HepG2 (cell line): ENCODE results near the gene NDOR1. TPM values are rescaled to one million over a fixed set of nuclear protein-coding genes. Genes with fewer than 3 reads are reported as not detected.
A peak's percentile ranks its signal among the peaks of the same experiment; 100 is the strongest.

Source experiments
- ATAC-seq: fragments of 200-7000 bp; cut with Tn5 transposase; 3 replicates; pipeline ENCODE4 v1.9.1; 2020; ENCODE audit warnings: mild to moderate bottlenecking, moderate library complexity
- BruUV-seq: library from RNA; stranded (reverse); fragments of 400-500 nt; replicated peaks from 2 replicates; lab custom pipeline; 2021; lab: Mats Ljungman, UMichigan
- CTCF ChIA-PET: fragments of 300-600 bp; formaldehyde crosslinking; extraction: SDS; loops from one replicate; lab custom pipeline; 2021; ENCODE audit warnings: low total read pairs, inconsistent platforms, low intra/inter-chr PET ratio; lab: Yijun Ruan, JAX
- POLR2A ChIA-PET: fragments of 350-600 bp; sonication (Branson Sonifier 250); formaldehyde crosslinking; loops from one replicate; lab custom pipeline; 2020; ENCODE audit warnings: antibody characterized with exemption, inconsistent platforms; lab: Yijun Ruan, JAX
- DNase-seq: peaks from one replicate; pipeline ENCODE4 v3.0.0-alpha.2; 2015; ENCODE audit warnings: low spot score
- FAIRE-seq: peaks from 3 replicates; lab custom pipeline; 2011; peaks lifted over from hg19 to GRCh38; lab: Jason Lieb, UNC
- H2AFZ ChIP-seq: one replicate; pipeline ENCODE4 v1.6.1; 2011; ENCODE audit warnings: low read length, inconsistent platforms
- H3K27ac ChIP-seq: fragments of 300-600 bp; 3 replicates; pipeline ENCODE4 v1.8.0; 2011; ENCODE audit warnings: mixed run types, mild to moderate bottlenecking, mixed read lengths, low read length, inconsistent platforms; ENCODE audit not compliant: insufficient read depth; ENCODE audit errors: extremely low read length
- H3K27me3 ChIP-seq, 2 experiments: fragments of 200-600 bp in 1 of 2; 2 replicates in 1 of 2; 3 replicates in 1 of 2; pipeline versions ENCODE4 v1.6.0 to v1.8.0; 2011; ENCODE audit warnings: low read length in 2 of 2, mild to moderate bottlenecking in 2 of 2, moderate library complexity in 2 of 2, inconsistent platforms in 1 of 2; ENCODE audit not compliant: insufficient read depth in 2 of 2, control insufficient read depth in 1 of 2
- H3K36me3 ChIP-seq, 2 experiments: fragments of 200-600 bp in 1 of 2; replicated peaks in 1 of 2; 2 replicates in 1 of 2; 3 replicates in 1 of 2; pipeline versions ENCODE4 v1.5.1 to v1.8.0; 2011; ENCODE audit warnings: low read length in 2 of 2, inconsistent platforms in 1 of 2; ENCODE audit not compliant: insufficient read depth in 2 of 2, control insufficient read depth in 1 of 2
- H3K4me1 ChIP-seq: 2 replicates; pipeline ENCODE4 v1.5.1; 2012; ENCODE audit warnings: low read length, inconsistent platforms; ENCODE audit not compliant: insufficient read depth
- H3K4me2 ChIP-seq: 2 replicates; pipeline ENCODE4 v1.6.0; 2011; ENCODE audit warnings: low read depth, low read length, inconsistent platforms
- H3K4me3 ChIP-seq, 3 experiments: fragments of 200-600 bp in 1 of 3; sonication (generic), shearing (Covaris generic) in 1 of 3; replicated peaks in 1 of 3; 2 replicates each; pipeline ENCODE4 v1.5.1; 2011 to 2016; ENCODE audit warnings: low read length in 3 of 3, inconsistent platforms in 2 of 3, low read depth in 2 of 3, mild to moderate bottlenecking in 2 of 3, control low read depth in 1 of 3, mixed read lengths in 1 of 3; ENCODE audit not compliant: insufficient read depth in 1 of 3
- H3K79me2 ChIP-seq: one replicate; pipeline ENCODE4 v1.6.1; 2011; ENCODE audit warnings: low read length, inconsistent platforms; ENCODE audit not compliant: insufficient read depth
- H3K9ac ChIP-seq: 2 replicates; pipeline ENCODE4 v1.6.0; 2011; ENCODE audit warnings: mild to moderate bottlenecking, low read depth, low read length, inconsistent platforms; ENCODE audit not compliant: insufficient read depth
- H3K9me3 ChIP-seq: 2 replicates; pipeline ENCODE4 v1.5.1; 2012; ENCODE audit warnings: mild to moderate bottlenecking, low read length
- H4K20me1 ChIP-seq: 2 replicates; pipeline ENCODE4 v1.6.0; 2011; ENCODE audit warnings: inconsistent platforms, mild to moderate bottlenecking, low read length, moderate library complexity; ENCODE audit not compliant: insufficient read depth
- AGO2 ChIP-seq: fragments of 200-400 bp; formaldehyde crosslinking; optimal IDR thresholded peaks from 2 replicates; pipeline ENCODE3; 2017; ENCODE audit warnings: mild to moderate bottlenecking, low read depth, low read length, moderate library complexity
- EZH2 ChIP-seq: conservative IDR thresholded peaks from 2 replicates; pipeline ENCODE4 v1.6.1; 2012; ENCODE audit warnings: mild to moderate bottlenecking, low read depth, low read length, moderate library complexity
- IRF2 ChIP-seq: IDR thresholded peaks from 2 replicates; pipeline ENCODE4 v1.6.1; 2018; ENCODE audit warnings: missing genetic modification reagents, missing compliant biosample characterization
- KDM5B ChIP-seq: sonication (generic); formaldehyde crosslinking; IDR thresholded peaks from 2 replicates; pipeline ENCODE4 v1.4.0; 2020; ENCODE audit warnings: missing genetic modification reagents, mild to moderate bottlenecking, borderline replicate concordance
- NFIC ChIP-seq: IDR thresholded peaks from 2 replicates; pipeline ENCODE4 v1.6.1; 2012; ENCODE audit warnings: mild to moderate bottlenecking, low read length, inconsistent platforms
- NFRKB ChIP-seq: fragments of 450-650 bp; IDR thresholded peaks from 2 replicates; pipeline ENCODE4 v1.6.1; 2017
- RBFOX2 ChIP-seq: fragments of 200-400 bp; formaldehyde crosslinking; IDR thresholded peaks from 2 replicates; pipeline ENCODE4 v1.6.1; 2017; ENCODE audit warnings: low read depth, mild to moderate bottlenecking, low read length
- ZBED4 ChIP-seq: sonication (generic); formaldehyde crosslinking; IDR thresholded peaks from 2 replicates; pipeline ENCODE4 v1.4.0; 2020; ENCODE audit warnings: missing genetic modification reagents, borderline replicate concordance
- ZC3H4 ChIP-seq: sonication (generic); formaldehyde crosslinking; IDR thresholded peaks from 2 replicates; pipeline ENCODE4 v1.4.0; 2020; ENCODE audit warnings: missing genetic modification reagents, borderline replicate concordance
- ZNF12 ChIP-seq: sonication (generic); formaldehyde crosslinking; IDR thresholded peaks from 2 replicates; pipeline ENCODE4 v1.5.0; 2020; ENCODE audit warnings: missing genetic modification reagents
- WGBS: methylation state at CpG from one replicate; pipeline ENCODE4 v1.1.6; 2017; ENCODE audit warnings: low lambda C conversion rate; 5-methylcytosine and 5-hydroxymethylcytosine counted together
- in situ Hi-C: cut with HindIII; loops from 2 replicates; pipeline ENCODE4 v1.10.0; 2017; ENCODE audit warnings: low pct_unique_long_range_greater_than_20kb; ENCODE audit not compliant: extremely low pct_ligation_motif_present
- intact Hi-C: fragments of 100-400 bp; cut with micrococcal nuclease; formaldehyde crosslinking; loops from one replicate; pipeline ENCODE4 v1.10.0; 2022; ENCODE audit not compliant: unreplicated experiment
- polyA plus RNA-seq, 8 experiments: library from polyadenylated mRNA; depleted of rRNA in 3 of 8; stranded (reverse) in 7 of 8; unstranded in 1 of 8; fragments of >200 nt; fragmentation: Illumina TruSeq in 4 of 8; extraction: Trizol in 4 of 8; gene quantifications; 2 replicates each; pipeline versions ENCODE4 v1.2.1 to v1.2.3, GENCODE V29; 2011 to 2016; ENCODE audit warnings: low read depth in 4 of 8, missing spikeins in 1 of 8, mixed read lengths in 1 of 8; ENCODE audit not compliant: insufficient read depth in 1 of 8
- total RNA-seq, 5 experiments: library from RNA; depleted of rRNA; stranded (reverse); fragments of >200 nt; fragmentation: Illumina TruSeq; extraction: Trizol; gene quantifications; 2 replicates each; pipeline ENCODE4 v1.2.3, GENCODE V29; 2016; ENCODE audit warnings: low read depth in 1 of 5

NDOR1 gene
- total and polyA plus RNA-seq, 2 of the 13 experiments (the other 11 are each of a cell fraction or from before 2014, with no cell fraction given) = 3.6 to 8.7 TPM

GRCh38 chr9:137265496-137266161, 60.1 kb downstream of the NDOR1 start:
- Histone ChIP-seq H3K9ac (no peak overlapping the region), H3K27me3 (no peaks in the 10 kb centered on the region), H3K4me3 (no peak overlapping the region), H3K36me3 (peaks cover 13 to 23% of the 10 kb centered on the region in 2 experiments; a peak in 4 of 5 replicates), H3K4me1 (peaks cover 19% of the 10 kb centered on the region), H3K4me2 (no peak overlapping the region), H3K9me3 (no peaks in the 10 kb centered on the region), H4K20me1 (no peaks in the 10 kb centered on the region; the same call in 1 of the 2 replicates), H2AFZ (no peak overlapping the region), H3K79me2 (no peaks in the 10 kb centered on the region), H3K27ac (no peak overlapping the region)
- TF ChIP-seq ZC3H4 (no peak), ZNF12 (no peak), KDM5B (CRISPR knock-in tag) (no peak), ZBED4 (CRISPR knock-in tag) (no peak), IRF2 (CRISPR knock-in tag) (no peak), NFRKB (no peak), AGO2 (peak; percentile 65), RBFOX2 (peak; percentile 68), EZH2 (no peak), NFIC (no peak)
- BruUV-seq = no TSS peak
- no peak for DNase-seq
- in situ Hi-C loops (no loop called here), intact Hi-C loops (no loop called here)
- ChIA-PET CTCF (no interaction called here), POLR2A (no interaction called here)
- WGBS = 96% methylated on average over 17 of the region's 29 CpGs
- FAIRE-seq = no peak
- no peak; the same call in 2 of the 3 replicates for ATAC-seq
